GM12865 (cell line): ENCODE data around the gene RAB11FIP3.

ENCODE experiments used
- DNase-seq: peaks from one replicate; pipeline ENCODE4 v3.0.0; 2010; ENCODE audit warnings: low read depth
- H3K4me3 ChIP-seq: 2 replicates; pipeline ENCODE4 v1.5.1; 2011; ENCODE audit warnings: mild to moderate bottlenecking, low read depth, low read length, control low read depth
- TF ChIP-seq, protein P1 (sequence below): IDR thresholded peaks from 2 replicates; pipeline ENCODE4 v1.5.1; 2011; ENCODE audit warnings: low read length, control low read depth, low read depth, inconsistent platforms; ENCODE audit not compliant: insufficient read depth; ENCODE audit errors: missing control alignments

Gene RAB11FIP3

DNA sequence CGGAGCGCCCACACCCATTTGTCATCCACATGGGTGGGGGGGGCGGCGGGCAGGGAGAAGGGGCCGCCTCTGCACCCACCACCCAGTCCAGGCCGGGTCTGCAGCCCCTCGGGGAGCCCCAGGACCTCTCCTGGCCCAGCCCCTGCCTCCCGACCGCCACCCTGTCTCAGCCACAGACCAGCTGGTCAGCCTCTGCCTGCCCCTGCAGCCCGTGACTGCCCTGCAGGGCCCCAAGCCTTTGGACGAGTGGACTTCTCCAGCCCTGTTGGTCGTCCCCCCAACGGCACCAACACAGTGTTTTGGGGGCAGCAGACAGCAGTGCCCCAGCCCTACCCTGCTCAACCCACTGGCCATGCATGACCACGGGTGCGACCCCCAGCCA is 136.0 kb downstream of the RAB11FIP3 start:
- TF ChIP-seq, protein P1, sequence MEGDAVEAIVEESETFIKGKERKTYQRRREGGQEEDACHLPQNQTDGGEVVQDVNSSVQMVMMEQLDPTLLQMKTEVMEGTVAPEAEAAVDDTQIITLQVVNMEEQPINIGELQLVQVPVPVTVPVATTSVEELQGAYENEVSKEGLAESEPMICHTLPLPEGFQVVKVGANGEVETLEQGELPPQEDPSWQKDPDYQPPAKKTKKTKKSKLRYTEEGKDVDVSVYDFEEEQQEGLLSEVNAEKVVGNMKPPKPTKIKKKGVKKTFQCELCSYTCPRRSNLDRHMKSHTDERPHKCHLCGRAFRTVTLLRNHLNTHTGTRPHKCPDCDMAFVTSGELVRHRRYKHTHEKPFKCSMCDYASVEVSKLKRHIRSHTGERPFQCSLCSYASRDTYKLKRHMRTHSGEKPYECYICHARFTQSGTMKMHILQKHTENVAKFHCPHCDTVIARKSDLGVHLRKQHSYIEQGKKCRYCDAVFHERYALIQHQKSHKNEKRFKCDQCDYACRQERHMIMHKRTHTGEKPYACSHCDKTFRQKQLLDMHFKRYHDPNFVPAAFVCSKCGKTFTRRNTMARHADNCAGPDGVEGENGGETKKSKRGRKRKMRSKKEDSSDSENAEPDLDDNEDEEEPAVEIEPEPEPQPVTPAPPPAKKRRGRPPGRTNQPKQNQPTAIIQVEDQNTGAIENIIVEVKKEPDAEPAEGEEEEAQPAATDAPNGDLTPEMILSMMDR: no peak
- no peak overlapping the region for H3K4me3 ChIP-seq
- no peak for DNase-seq

DNA sequence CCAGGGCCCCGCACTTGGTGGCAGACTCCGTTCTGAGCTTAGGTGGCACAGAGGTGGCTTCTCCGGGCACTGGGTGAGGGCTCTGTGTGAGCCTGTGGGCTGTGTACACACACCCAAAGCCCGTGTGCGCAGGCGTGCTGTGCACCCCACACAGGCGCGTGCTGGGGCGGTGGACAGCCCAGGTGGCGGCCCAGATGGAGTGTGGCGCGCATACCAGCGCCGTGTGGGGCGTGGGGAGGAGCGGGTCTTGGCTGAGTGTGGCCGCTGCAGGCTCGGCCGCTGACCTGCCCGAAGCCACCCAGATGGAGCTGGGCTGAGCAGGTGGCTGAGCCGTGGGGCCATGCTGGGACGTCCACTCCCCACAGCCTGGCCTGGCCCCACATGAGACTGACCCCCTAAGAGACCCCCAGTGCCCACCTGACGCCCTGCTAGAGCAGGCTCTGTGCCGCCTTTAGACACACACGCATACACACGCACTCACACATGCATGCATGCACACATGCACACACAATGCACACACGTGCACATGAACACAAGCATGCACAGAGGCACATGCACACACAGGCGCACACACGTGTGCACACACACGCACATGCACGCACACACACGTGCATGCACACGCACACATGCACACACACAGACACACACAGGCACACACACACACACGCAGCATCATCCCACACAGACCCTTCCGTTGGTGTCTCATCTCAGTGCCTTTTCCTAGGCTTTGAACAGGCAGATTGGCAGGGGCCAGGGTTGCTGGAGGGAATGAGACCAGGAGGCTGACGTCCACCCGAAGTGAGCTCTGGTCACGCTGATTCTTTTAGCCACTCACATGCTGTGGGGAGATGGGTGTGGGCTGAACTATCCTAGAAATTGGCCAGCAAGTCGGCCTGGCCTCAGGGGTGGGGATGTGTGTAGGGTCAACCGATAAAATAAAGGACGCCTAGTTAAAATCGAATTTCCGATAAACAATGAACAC is 136.8 kb downstream of the RAB11FIP3 start:
- DNase-seq: no peak
- H3K4me3 ChIP-seq: no peak overlapping the region
- TF ChIP-seq, protein P1: no peak

DNA sequence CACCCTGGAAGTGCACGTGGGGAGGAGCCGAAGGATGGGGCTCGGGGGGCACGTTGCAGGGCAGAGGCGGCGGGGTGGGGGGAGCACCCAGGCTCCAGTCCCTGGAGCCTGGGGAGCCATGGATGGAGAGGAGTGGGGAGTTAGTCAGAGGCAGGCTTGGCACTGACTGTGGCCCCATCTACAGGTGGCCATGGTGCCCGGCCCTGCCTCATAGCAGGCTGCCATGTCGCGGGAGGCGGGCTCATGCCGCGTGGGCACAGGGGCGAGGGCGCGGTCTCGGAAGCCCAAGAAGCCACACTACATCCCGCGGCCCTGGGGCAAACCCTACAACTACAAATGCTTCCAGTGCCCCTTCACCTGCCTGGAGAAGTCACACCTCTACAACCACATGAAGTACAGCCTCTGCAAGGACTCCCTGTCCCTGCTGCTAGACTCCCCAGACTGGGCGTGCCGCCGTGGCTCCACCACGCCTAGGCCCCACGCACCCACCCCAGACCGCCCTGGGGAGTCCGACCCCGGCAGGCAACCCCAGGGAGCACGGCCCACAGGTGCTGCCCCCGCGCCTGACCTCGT is 137.7 kb downstream of the RAB11FIP3 start:
- H3K4me3 ChIP-seq: no peak overlapping the region
- no peak for DNase-seq
- TF ChIP-seq, protein P1: no peak

DNA sequence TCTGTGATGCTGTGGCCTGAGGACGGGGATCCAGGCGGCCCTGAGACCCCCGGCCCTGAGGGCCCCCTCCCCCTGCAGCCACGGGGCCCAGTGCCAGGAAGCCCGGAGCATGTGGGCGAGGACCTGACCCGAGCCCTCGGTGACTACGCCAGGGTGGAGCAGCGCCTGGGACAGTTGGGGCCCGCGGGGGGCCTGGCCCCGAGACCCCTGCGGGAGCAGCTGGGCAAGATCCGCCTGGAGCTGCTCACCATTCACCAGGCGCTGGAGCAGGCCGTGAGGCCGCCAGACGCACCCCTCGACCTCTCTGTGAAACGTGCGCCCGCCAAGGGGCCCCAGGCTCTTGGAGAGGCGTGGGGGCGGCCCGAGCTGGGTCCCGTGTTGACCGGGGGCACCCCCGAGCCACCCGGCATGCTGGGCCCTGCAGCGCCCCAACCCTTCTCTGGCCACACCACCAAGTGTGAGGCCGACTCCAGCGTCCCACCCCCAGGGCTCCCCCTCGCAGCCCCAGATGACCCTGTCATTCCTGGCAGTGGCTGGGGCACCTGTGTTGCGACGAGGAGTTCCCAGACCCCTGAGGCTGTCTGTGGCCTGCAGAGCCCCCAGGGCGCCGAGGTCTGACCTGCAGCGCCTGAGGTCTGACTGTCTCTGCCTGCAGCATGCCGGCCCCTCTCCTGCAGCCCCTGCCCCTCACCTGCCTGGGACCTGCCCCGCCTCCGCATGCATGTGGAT is 139.4 kb downstream of the RAB11FIP3 start:
- no peak for DNase-seq
- TF ChIP-seq, protein P1: no peak
- no peak overlapping the region for H3K4me3 ChIP-seq

DNA sequence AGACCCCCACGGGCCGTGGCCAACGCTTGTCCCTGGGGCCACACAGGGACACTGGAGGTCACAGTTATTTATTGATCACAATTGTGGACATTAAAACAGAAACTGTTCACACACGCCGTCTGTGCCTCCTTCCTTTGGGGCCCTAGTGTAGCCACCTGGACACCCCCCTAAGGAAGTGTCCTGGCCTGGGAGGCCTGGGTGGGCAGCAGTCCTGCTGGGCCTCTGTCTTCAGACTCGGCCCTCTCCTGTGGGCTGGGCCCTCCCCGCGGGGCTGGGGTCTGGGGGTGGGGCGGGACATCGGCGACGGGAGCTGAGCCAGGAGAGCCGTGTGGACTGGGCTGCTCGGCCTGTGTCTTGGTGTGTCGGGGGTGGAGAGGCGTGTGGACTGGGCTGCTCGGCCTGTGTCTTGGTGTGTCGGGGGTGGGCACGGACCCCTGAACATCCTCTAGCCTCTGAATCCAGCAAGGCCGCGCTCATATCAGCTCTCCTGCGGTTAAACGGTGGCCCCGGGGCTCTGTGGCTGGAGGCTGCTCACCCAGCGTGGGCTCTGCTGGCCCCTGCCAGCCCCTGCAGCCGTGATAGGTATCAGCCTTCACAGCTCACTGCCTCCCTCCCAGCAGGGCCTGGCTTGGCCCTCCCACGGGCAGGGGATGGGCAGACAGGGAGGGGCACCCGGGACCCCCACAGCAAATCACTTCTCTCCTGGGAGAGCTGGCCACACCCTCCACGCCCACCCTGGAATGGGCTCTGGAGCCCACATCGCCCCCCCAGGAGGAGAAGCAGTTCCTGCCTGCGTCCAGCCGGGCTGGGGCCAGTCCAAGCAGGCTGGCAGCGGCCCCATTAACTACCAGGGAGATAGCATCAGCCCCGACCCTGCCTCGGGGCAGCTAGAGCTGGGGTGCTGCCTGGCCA is 140.2 kb downstream of the RAB11FIP3 start:
- TF ChIP-seq, protein P1: no peak
- H3K4me3 ChIP-seq: no peak overlapping the region
- DNase-seq: no peak
